ENCODE measurements around the gene RNF141. TPM values are rescaled to one million over a fixed set of nuclear protein-coding genes. Genes with fewer than 3 reads are reported as not detected.

Gene RNF141
- total RNA-seq, 1 donor: 34.9 TPM

- no peak for TF ChIP-seq CTCF (IDR thresholded peaks at IDR 0.05; ENCODE audit: insufficient read depth, low read length)
- no peak for DNase-seq (ENCODE audit: low read depth)
These were observed 31.5 kb upstream of the RNF141 start for GRCh38 chr11:10572533-10572932.

GRCh38 chr11:10568486-10568941 is 27.5 kb upstream of the RNF141 start, which contains the start of gene LYVE1:
TSS of gene LYVE1 (minus strand) at chr11:10568665. CDS start at chr11:10568532, 133 bp downstream.
- TF ChIP-seq CTCF (IDR thresholded peaks at IDR 0.05; ENCODE audit: insufficient read depth, low read length): no peak
- peak; percentile 15 for DNase-seq (ENCODE audit: low read depth)
- H3K4me3 ChIP-seq (ENCODE audit: low read depth, low read length): no peak within 1 kb of the TSS

More at GRCh38 chr11:10572533-10572932, 31.5 kb upstream of the RNF141 start:
- no peak overlapping the region for H3K4me3 ChIP-seq (ENCODE audit: low read depth, low read length)

GRCh38 chr11:10567446-10567845 is 26.5 kb upstream of the RNF141 start:
- DNase-seq (ENCODE audit: low read depth): no peak
- TF ChIP-seq CTCF (IDR thresholded peaks at IDR 0.05; ENCODE audit: insufficient read depth, low read length): no peak

GRCh38 chr11:10566257-10566957 is 25.4 kb upstream of the RNF141 start:
- TF ChIP-seq CTCF (IDR thresholded peaks at IDR 0.05; ENCODE audit: insufficient read depth, low read length): no peak
- no peak for DNase-seq (ENCODE audit: low read depth)
- H3K4me3 ChIP-seq (ENCODE audit: low read depth, low read length): no peak overlapping the region

More at GRCh38 chr11:10567446-10567845, 26.5 kb upstream of the RNF141 start:
- no peak overlapping the region for H3K4me3 ChIP-seq (ENCODE audit: low read depth, low read length)

GRCh38 chr11:10565493-10565892 is 24.5 kb upstream of the RNF141 start:
- TF ChIP-seq CTCF (IDR thresholded peaks at IDR 0.05; ENCODE audit: insufficient read depth, low read length): no peak
- no peak overlapping the region for H3K4me3 ChIP-seq (ENCODE audit: low read depth, low read length)
- no peak for DNase-seq (ENCODE audit: low read depth)

- no peak overlapping the region for H3K4me3 ChIP-seq (ENCODE audit: low read depth, low read length)
- TF ChIP-seq CTCF (IDR thresholded peaks at IDR 0.05; ENCODE audit: insufficient read depth, low read length): peak; percentile 63
- DNase-seq (ENCODE audit: low read depth): peak; percentile 55
These were observed 23.8 kb upstream of the RNF141 start for GRCh38 chr11:10564696-10565318.
